Skin epidermis (tissue), 12 donors: Measurements from ENCODE around the gene ST7.
"Not testable (repeated sequence)": the region's sequence is repeated elsewhere in the genome, so short reads cannot be mapped to it uniquely, and the experiment has no call there.

Experiments
- H3K27ac ChIP-seq, 21 experiments: fragments of 200-600 bp; sonication (generic) in 11 of 21; one replicate each; pipeline ENCODE4 v1.5.0; 2020; ENCODE audit warnings: mild to moderate bottlenecking in 3 of 21, inconsistent platforms in 2 of 21, moderate library complexity in 2 of 21
- H3K4me3 ChIP-seq, 7 experiments: fragments of 200-600 bp; sonication (generic) in 2 of 7; one replicate each; pipeline ENCODE4 v1.5.0; 2020; ENCODE audit warnings: inconsistent platforms in 2 of 7, mild to moderate bottlenecking in 2 of 7, moderate library complexity in 1 of 7

The ST7 gene

GRCh38 chr7:117225536-117225935 lies 272.2 kb downstream of the ST7 start:
- Histone ChIP-seq H3K27ac (no peak overlapping the region), H3K4me3 (no peak overlapping the region)

- Histone ChIP-seq H3K4me3 (no peak overlapping the region), H3K27ac (no peak overlapping the region)
These were observed 273.8 kb downstream of the ST7 start for GRCh38 chr7:117227091-117227490.

- Histone ChIP-seq H3K4me3 (no peak overlapping the region), H3K27ac (no peak overlapping the region)
These were observed 276.0 kb downstream of the ST7 start for GRCh38 chr7:117229350-117229749.

GRCh38 chr7:117230276-117231046 lies 277.2 kb downstream of the ST7 start:
- Histone ChIP-seq H3K4me3 (no peak overlapping the region), H3K27ac (no peak overlapping the region)

GRCh38 chr7:117231047-117231359 lies 277.7 kb downstream of the ST7 start:
- Histone ChIP-seq H3K4me3 (no peak overlapping the region), H3K27ac (no peak overlapping the region)

GRCh38 chr7:117237646-117238045 lies 284.3 kb downstream of the ST7 start:
- no peak overlapping the region for H3K27ac ChIP-seq
- H3K4me3 ChIP-seq: no peak overlapping the region

- Histone ChIP-seq H3K4me3 (no peak overlapping the region), H3K27ac (no peak overlapping the region)
These were observed 285.2 kb downstream of the ST7 start for GRCh38 chr7:117238472-117238871.

- no peak overlapping the region for H3K27ac ChIP-seq
- no peak overlapping the region for H3K4me3 ChIP-seq
These were observed 285.6 kb downstream of the ST7 start for GRCh38 chr7:117238937-117239336.

- no peak overlapping the region for H3K4me3 ChIP-seq
- no peak overlapping the region for H3K27ac ChIP-seq
These were observed 287.8 kb downstream of the ST7 start for GRCh38 chr7:117241088-117241487.

- H3K27ac ChIP-seq: no peak overlapping the region
- no peak overlapping the region for H3K4me3 ChIP-seq
These were observed 290.1 kb downstream of the ST7 start for GRCh38 chr7:117243390-117243789.

- not testable (repeated sequence) for H3K4me3 ChIP-seq, H3K27ac ChIP-seq
These were observed 292.4 kb downstream of the ST7 start for GRCh38 chr7:117245703-117246102.

GRCh38 chr7:117247809-117248208 lies 294.5 kb downstream of the ST7 start:
- H3K4me3 ChIP-seq: no peak overlapping the region

GRCh38 chr7:117248829-117249228 lies 295.5 kb downstream of the ST7 start:
- Histone ChIP-seq H3K27ac (no peak overlapping the region), H3K4me3 (no peak overlapping the region)

More at GRCh38 chr7:117247809-117248208, 294.5 kb downstream of the ST7 start:
- H3K27ac ChIP-seq: no peak overlapping the region

- no peak overlapping the region for H3K4me3 ChIP-seq
- H3K27ac ChIP-seq: no peak overlapping the region
These were observed 296.4 kb downstream of the ST7 start for GRCh38 chr7:117249696-117250095.

- H3K27ac ChIP-seq: peak overlapping the region in 1 of 21 experiments; percentile 17
- H3K4me3 ChIP-seq: no peak overlapping the region
These were observed 296.9 kb downstream of the ST7 start for GRCh38 chr7:117250245-117250644.

- Histone ChIP-seq H3K4me3 (no peak overlapping the region), H3K27ac (peak overlapping the region in 3 of 21 experiments; percentile 17 to 57 (median 50))
These were observed 297.5 kb downstream of the ST7 start for GRCh38 chr7:117250801-117251200.

- no peak overlapping the region for H3K4me3 ChIP-seq
- peak overlapping the region in 5 of 21 experiments; percentile 5 to 57 (median 50) for H3K27ac ChIP-seq
These were observed 298.4 kb downstream of the ST7 start for GRCh38 chr7:117251687-117252086.

- peak overlapping the region in 1 of 21 experiments; percentile 46 for H3K27ac ChIP-seq
- no peak overlapping the region for H3K4me3 ChIP-seq
These were observed 306.3 kb downstream of the ST7 start for GRCh38 chr7:117259615-117260014.

- H3K27ac ChIP-seq: no peak overlapping the region
- H3K4me3 ChIP-seq: no peak overlapping the region
These were observed 309.2 kb downstream of the ST7 start for GRCh38 chr7:117262546-117262945.

- no peak overlapping the region for H3K4me3 ChIP-seq
These were observed 311.4 kb downstream of the ST7 start for GRCh38 chr7:117264716-117265115.

GRCh38 chr7:117269417-117269816 lies 316.1 kb downstream of the ST7 start:
- peak overlapping the region in 4 of 21 experiments; percentile 24 to 63 (median 46) for H3K27ac ChIP-seq
- no peak overlapping the region for H3K4me3 ChIP-seq

More at GRCh38 chr7:117264716-117265115, 311.4 kb downstream of the ST7 start:
- H3K27ac ChIP-seq: no peak overlapping the region

- H3K4me3 ChIP-seq: no peak overlapping the region
- peak overlapping the region in 5 of 21 experiments; percentile 11 to 63 (median 43) for H3K27ac ChIP-seq
These were observed 316.6 kb downstream of the ST7 start for GRCh38 chr7:117269886-117270285.
